ENCODE results near the gene LHX5. TPM values are rescaled to one million over a fixed set of nuclear protein-coding genes. Genes with fewer than 3 reads are reported as not detected.

The LHX5 gene
- total RNA-seq, result not detected in 2 replicates

DNA sequence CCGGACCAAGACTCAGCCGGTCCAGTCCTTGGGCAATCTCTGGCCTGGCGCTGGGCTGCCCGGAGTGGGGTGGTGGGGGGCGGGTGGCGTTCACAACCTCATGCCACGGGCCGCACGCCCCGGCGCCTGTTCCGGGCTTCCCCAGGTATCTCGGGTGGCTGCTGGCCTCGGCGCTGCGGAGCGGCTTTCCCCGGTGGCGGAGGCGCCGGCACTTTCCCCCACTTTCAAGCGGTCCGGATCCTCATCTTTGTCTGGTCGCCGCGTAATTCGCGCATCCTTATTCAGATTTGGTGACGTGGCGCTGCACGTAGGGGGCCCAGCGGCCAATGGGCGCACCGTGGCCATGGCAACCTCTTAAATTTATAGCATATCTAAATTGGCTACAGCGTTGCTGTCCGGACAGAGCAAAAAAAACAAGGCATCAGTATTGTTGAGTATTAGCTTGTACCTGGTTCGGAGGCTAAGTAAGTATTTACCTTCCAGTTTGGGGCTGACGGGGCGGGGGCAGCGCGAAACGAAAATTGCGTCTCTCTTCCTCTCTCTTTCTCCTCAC lies at the start of gene LHX5:
Gene LHX5, minus strand, starts transcription at position 253 of the 553 bp plus-strand sequence. CDS start 373 bp downstream, outside the sequence.

GRCh38 chr12:113422030-113422885 lies 49.4 kb downstream of the LHX5 start, which contains the start of gene SDSL:
Gene SDSL (plus strand): TSS chr12:113422380. CDS start chr12:113427983, 5,603 bp downstream.

Other genes starting within 250 kb of the LHX5 start
- 23.0 and 41.8 TPM in 2 replicates for gene SLC8B1, start 136.8 kb downstream of the LHX5 start, total RNA-seq
- gene PLBD2, start 113.3 kb downstream of the LHX5 start, total RNA-seq, result 33.5 and 38.3 TPM in 2 replicates
- not detected in 2 replicates for gene SDS, start 68.0 kb downstream of the LHX5 start, total RNA-seq
- 5.3 and 8.6 TPM in 2 replicates for gene SDSL, start 49.5 kb downstream of the LHX5 start, total RNA-seq

Data from myometrial cell (primary cell).